CD14-positive monocyte (primary cell): ENCODE measurements around the gene SBSN. TPM values are rescaled to one million over a fixed set of nuclear protein-coding genes. Genes with fewer than 3 reads are reported as not detected.

Experiments used
- DNase-seq, 3 donors: peaks; one replicate each; pipeline ENCODE4 v3.0.0-alpha.2; 2011 to 2022
- H2AFZ ChIP-seq: 2 replicates; pipeline ENCODE4 v1.6.0; 2012; ENCODE audit warnings: mild to moderate bottlenecking, low read depth, low read length, inconsistent platforms; ENCODE audit not compliant: insufficient read depth, poor library complexity, severe bottlenecking
- H3K27ac ChIP-seq, 2 donors: 1 replicate in 1 of 2; 2 replicates in 1 of 2; pipeline ENCODE4 v1.5.1; 2012 to 2013; ENCODE audit warnings: low read length in 2 of 2, control low read depth in 1 of 2, inconsistent platforms in 1 of 2, low read depth in 1 of 2, mild to moderate bottlenecking in 1 of 2
- H3K27me3 ChIP-seq, 2 donors: one replicate each; pipeline versions ENCODE4 v1.6.0 to v1.6.1; 2011 to 2013; ENCODE audit warnings: low read length in 2 of 2; ENCODE audit not compliant: control insufficient read depth in 2 of 2, insufficient read depth in 2 of 2
- H3K36me3 ChIP-seq, 2 donors: replicated peaks in 1 of 2; 1 replicate in 1 of 2; 2 replicates in 1 of 2; pipeline versions ENCODE4 v1.5.1 to v1.6.1; 2012 to 2013; ENCODE audit warnings: low read length in 2 of 2, control low read depth in 1 of 2, inconsistent platforms in 1 of 2, mild to moderate bottlenecking in 1 of 2; ENCODE audit not compliant: insufficient read depth in 2 of 2, control insufficient read depth in 1 of 2
- H3K4me1 ChIP-seq, 2 donors: 1 replicate in 1 of 2; 2 replicates in 1 of 2; pipeline versions ENCODE4 v1.5.1 to v1.6.1; 2012 to 2013; ENCODE audit warnings: low read length in 2 of 2, control low read depth in 1 of 2, inconsistent platforms in 1 of 2, mild to moderate bottlenecking in 1 of 2, moderate library complexity in 1 of 2; ENCODE audit not compliant: insufficient read depth in 2 of 2, control insufficient read depth in 1 of 2
- H3K4me2 ChIP-seq: replicated peaks from 2 replicates; pipeline ENCODE3; 2012; ENCODE audit warnings: low read length, moderate library complexity, mild to moderate bottlenecking; ENCODE audit not compliant: poor library complexity, severe bottlenecking; ENCODE audit errors: extremely low read depth
- H3K4me3 ChIP-seq, 3 experiments: fragments of 200-600 bp in 1 of 3; sonication (generic) in 1 of 3; replicated peaks in 1 of 3; 1 replicate in 2 of 3; 2 replicates in 1 of 3; pipeline ENCODE4 v1.5.1; 2011 to 2013; ENCODE audit warnings: low read length in 3 of 3, mild to moderate bottlenecking in 3 of 3, control low read depth in 2 of 3, low read depth in 2 of 3, inconsistent platforms in 1 of 3, moderate library complexity in 1 of 3
- H3K79me2 ChIP-seq: 2 replicates; pipeline ENCODE4 v1.6.0; 2012; ENCODE audit warnings: mild to moderate bottlenecking, control low read depth, inconsistent platforms, low read length, moderate library complexity; ENCODE audit not compliant: insufficient read depth
- H3K9ac ChIP-seq: 2 replicates; pipeline ENCODE4 v1.6.0; 2017; ENCODE audit warnings: low read length, mild to moderate bottlenecking; ENCODE audit not compliant: insufficient read depth, poor library complexity, severe bottlenecking
- H3K9me3 ChIP-seq, 2 donors: replicated peaks in 1 of 2; 1 replicate in 1 of 2; 2 replicates in 1 of 2; pipeline versions ENCODE4 v1.5.1 to v1.6.1; 2012 to 2013; ENCODE audit warnings: low read length in 2 of 2, control low read depth in 1 of 2; ENCODE audit not compliant: control insufficient read depth in 1 of 2, insufficient read depth in 1 of 2
- H4K20me1 ChIP-seq: 2 replicates; pipeline ENCODE4 v1.6.0; 2012; ENCODE audit warnings: mild to moderate bottlenecking, low read length, control low read depth, moderate library complexity; ENCODE audit not compliant: insufficient read depth
- H3K27ac Mint-ChIP-seq, 7 donors: one replicate each; pipeline ENCODE4 v1.8.0; 2020; ENCODE audit warnings: mild to moderate bottlenecking in 7 of 7, mixed read lengths in 7 of 7, moderate library complexity in 6 of 7, inconsistent platforms in 2 of 7
- H3K27me3 Mint-ChIP-seq, 3 donors: one replicate each; pipeline ENCODE4 v1.8.0; 2021 to 2022; ENCODE audit warnings: low read depth in 3 of 3, mild to moderate bottlenecking in 3 of 3, mixed read lengths in 3 of 3, moderate library complexity in 3 of 3, inconsistent platforms in 1 of 3
- H3K36me3 Mint-ChIP-seq, 2 donors: one replicate each; pipeline ENCODE4 v1.8.0; 2020; ENCODE audit warnings: mixed read lengths in 2 of 2, inconsistent platforms in 1 of 2, mild to moderate bottlenecking in 1 of 2
- H3K4me1 Mint-ChIP-seq: one replicate; pipeline ENCODE4 v1.8.0; 2020; ENCODE audit warnings: mild to moderate bottlenecking, mixed read lengths
- H3K4me3 Mint-ChIP-seq, 2 donors: one replicate each; pipeline ENCODE4 v1.8.0; 2020; ENCODE audit warnings: mild to moderate bottlenecking in 2 of 2, mixed read lengths in 2 of 2, moderate library complexity in 1 of 2
- H3K9me3 Mint-ChIP-seq, 7 donors: one replicate each; pipeline ENCODE4 v1.8.0; 2020 to 2022; ENCODE audit warnings: mixed read lengths in 7 of 7, mild to moderate bottlenecking in 6 of 7, moderate library complexity in 6 of 7, inconsistent platforms in 2 of 7
- CTCF ChIP-seq: fragments of 200-600 bp; IDR thresholded peaks from one replicate; pipeline ENCODE4 v1.8.0; 2022; ENCODE audit warnings: antibody characterized with exemption, mild to moderate bottlenecking
- WGBS: methylation state at CpG from one replicate; pipeline ENCODE4 v1.1.5; 2013; ENCODE audit warnings: missing lambda C conversion rate; ENCODE audit not compliant: insufficient coverage; 5-methylcytosine and 5-hydroxymethylcytosine counted together
- intact Hi-C, 2 donors: fragments of 100-400 bp; cut with micrococcal nuclease; formaldehyde crosslinking; loops; one replicate each; pipeline versions ENCODE4 v1.15.0 to v1.15.1; 2023
- polyA plus RNA-seq, 3 donors: library from polyadenylated mRNA; depleted of rRNA in 1 of 3; unstranded in 2 of 3; stranded (reverse) in 1 of 3; fragments of 300-500 nt in 2 of 3; fragments of >200 nt in 1 of 3; fragmentation: Illumina TruSeq in 2 of 3; gene quantifications; 1 replicate in 2 of 3; 2 replicates in 1 of 3; pipeline ENCODE4 v1.2.3, GENCODE V29; 2012 to 2021

The SBSN gene
- polyA plus RNA-seq, 3 donors = not detected

- no peak overlapping the region for H3K4me3 ChIP-seq
- Mint-ChIP-seq H3K27ac (peak overlapping the region in 1 of 7 donors; percentile 38), H3K4me1 (peaks cover 7% of the 10 kb centered on the region), H3K9me3 (no peaks in the 10 kb centered on the region), H3K36me3 (no peaks in the 10 kb centered on the region), H3K4me3 (no peak overlapping the region), H3K27me3 (peaks cover 27 to 41% (median 29%) of the 10 kb centered on the region in 3 donors)
- no peak for TF ChIP-seq CTCF
- H3K36me3 ChIP-seq = no peaks in the 10 kb centered on the region
- no peak overlapping the region for H3K27ac ChIP-seq
- no peak for DNase-seq
- no peak overlapping the region for H3K9ac ChIP-seq
- H2AFZ ChIP-seq = no peak overlapping the region
- H3K79me2 ChIP-seq = no peaks in the 10 kb centered on the region
- H3K4me2 ChIP-seq = no peak overlapping the region
- H4K20me1 ChIP-seq = no peaks in the 10 kb centered on the region
- WGBS = 86% methylated on average over 1 of the region's 6 CpGs
- no peaks in the 10 kb centered on the region for H3K9me3 ChIP-seq
- peaks cover 0 to 20% of the 10 kb centered on the region in 2 donors for H3K27me3 ChIP-seq
- intact Hi-C loops = no loop called here
- H3K4me1 ChIP-seq = peaks cover 7 to 11% of the 10 kb centered on the region in 2 donors
These were observed 3.2 kb upstream of the SBSN start for GRCh38 chr19:35531291-35531690.

GRCh38 chr19:35529241-35530218 is 1.4 kb upstream of the SBSN start:
- Histone ChIP-seq H3K79me2 (no peaks in the 10 kb centered on the region), H3K27ac (no peak overlapping the region), H3K9me3 (no peaks in the 10 kb centered on the region), H3K4me2 (no peak overlapping the region), H3K4me1 (peaks cover 7 to 11% of the 10 kb centered on the region in 2 donors), H4K20me1 (no peaks in the 10 kb centered on the region), H3K9ac (no peak overlapping the region), H3K36me3 (no peaks in the 10 kb centered on the region), H2AFZ (no peak overlapping the region), H3K27me3 (peaks cover 0 to 18% of the 10 kb centered on the region in 2 donors), H3K4me3 (no peak overlapping the region)
- no peak overlapping the region for H3K4me3 Mint-ChIP-seq
- TF ChIP-seq CTCF = no peak
- no peaks in the 10 kb centered on the region for H3K9me3 Mint-ChIP-seq
- no peak for DNase-seq
- 32% methylated on average over 18 of the region's 19 CpGs for WGBS
- peaks cover 7% of the 10 kb centered on the region for H3K4me1 Mint-ChIP-seq
- intact Hi-C loops = no loop called here
- no peak overlapping the region for H3K27ac Mint-ChIP-seq
- peaks cover 25 to 37% (median 29%) of the 10 kb centered on the region in 3 donors for H3K27me3 Mint-ChIP-seq
- H3K36me3 Mint-ChIP-seq = no peaks in the 10 kb centered on the region
